GM23338 (cell line): Measurements from ENCODE around the gene PDIA3. TPM values are rescaled to one million over a fixed set of nuclear protein-coding genes. Genes with fewer than 3 reads are reported as not detected.

Source experiments
- ATAC-seq: fragments of 200-7000 bp; cut with Tn5 transposase; 3 replicates; pipeline ENCODE4 v1.9.1; 2020
- DNase-seq: peaks from one replicate; pipeline ENCODE4 v3.0.0-alpha.2; 2015; ENCODE audit warnings: low spot score
- H2AFZ ChIP-seq: fragments of 200-600 bp; sonication (generic); 2 replicates; pipeline ENCODE4 v1.8.0; 2016; ENCODE audit warnings: antibody characterized with exemption, mild to moderate bottlenecking, moderate library complexity
- H3F3A ChIP-seq: fragments of 200-600 bp; sonication (generic); replicated peaks from 2 replicates; pipeline ENCODE4 v1.8.0; 2017; ENCODE audit warnings: antibody characterized with exemption, mixed run types, low read depth
- H3K27ac ChIP-seq: fragments of 200-600 bp; sonication (generic); 2 replicates; pipeline ENCODE4 v1.6.1; 2016; ENCODE audit warnings: low read depth
- H3K27me3 ChIP-seq: fragments of 200-600 bp; sonication (generic); 2 replicates; pipeline ENCODE4 v1.8.0; 2016; ENCODE audit warnings: mild to moderate bottlenecking, mixed run types, moderate library complexity; ENCODE audit not compliant: insufficient read depth
- H3K36me3 ChIP-seq: fragments of 200-600 bp; sonication (generic); 2 replicates; pipeline ENCODE4 v1.8.0; 2016; ENCODE audit warnings: mild to moderate bottlenecking; ENCODE audit not compliant: insufficient read depth
- H3K4me1 ChIP-seq: fragments of 200-600 bp; sonication (generic); 2 replicates; pipeline ENCODE4 v1.8.0; 2016; ENCODE audit warnings: mild to moderate bottlenecking, moderate library complexity; ENCODE audit not compliant: insufficient read depth
- H3K4me2 ChIP-seq: fragments of 200-600 bp; sonication (generic); 2 replicates; pipeline ENCODE4 v1.7.1; 2017; ENCODE audit warnings: mixed run types
- H3K4me3 ChIP-seq: fragments of 200-600 bp; sonication (generic); 2 replicates; pipeline ENCODE4 v1.6.1; 2016; ENCODE audit warnings: mixed run types
- H3K79me2 ChIP-seq: fragments of 200-600 bp; sonication (generic); replicated peaks from 2 replicates; pipeline ENCODE4 v1.8.0; 2017; ENCODE audit warnings: mild to moderate bottlenecking; ENCODE audit not compliant: insufficient read depth
- H3K9me2 ChIP-seq: fragments of 200-600 bp; sonication (generic); 2 replicates; pipeline ENCODE4 v1.8.0; 2017; ENCODE audit not compliant: insufficient read depth
- H4K20me1 ChIP-seq: fragments of 200-600 bp; sonication (generic); replicated peaks from 2 replicates; pipeline ENCODE4 v1.8.0; 2017; ENCODE audit warnings: mild to moderate bottlenecking; ENCODE audit not compliant: insufficient read depth
- H3K27ac Mint-ChIP-seq: 2 replicates; pipeline ENCODE4 v1.8.0; 2020; ENCODE audit warnings: inconsistent platforms, mild to moderate bottlenecking, moderate library complexity, mixed read lengths
- H3K27me3 Mint-ChIP-seq: 3 replicates; pipeline ENCODE4 v1.8.0; 2022; ENCODE audit warnings: low read depth, mild to moderate bottlenecking, moderate library complexity, mixed read lengths, inconsistent platforms; ENCODE audit not compliant: insufficient read depth, poor library complexity
- H3K36me3 Mint-ChIP-seq: 3 replicates; pipeline ENCODE4 v1.8.0; 2021; ENCODE audit warnings: low read depth, mild to moderate bottlenecking, inconsistent platforms, moderate library complexity, mixed read lengths
- H3K4me1 Mint-ChIP-seq: 3 replicates; pipeline ENCODE4 v1.8.0; 2020; ENCODE audit warnings: mild to moderate bottlenecking, inconsistent platforms, mixed read lengths
- H3K4me3 Mint-ChIP-seq: 3 replicates; pipeline ENCODE4 v1.8.0; 2021; ENCODE audit warnings: moderate library complexity, mild to moderate bottlenecking, inconsistent platforms, mixed read lengths
- H3K9me3 Mint-ChIP-seq: 3 replicates; pipeline ENCODE4 v1.8.0; 2020; ENCODE audit warnings: moderate library complexity, mild to moderate bottlenecking, inconsistent platforms, mixed read lengths
- CTCF ChIP-seq, 2 experiments: fragments of 200-600 bp in 1 of 2; sonication (generic) in 1 of 2; conservative IDR thresholded peaks; 2 replicates each; pipeline versions ENCODE4 v1.5.1 to v1.6.1; 2016 to 2017; ENCODE audit warnings: antibody characterized with exemption in 2 of 2, low read depth in 2 of 2, mild to moderate bottlenecking in 2 of 2, moderate library complexity in 1 of 2
- ETS1 ChIP-seq: IDR thresholded peaks from 2 replicates; pipeline ENCODE4 v1.6.1; 2016; ENCODE audit warnings: antibody characterized with exemption
- EZH2 ChIP-seq: fragments of 200-600 bp; sonication (generic); IDR thresholded peaks from one replicate; pipeline ENCODE4 v1.8.0; 2017; ENCODE audit warnings: antibody characterized with exemption, mild to moderate bottlenecking, low read depth; ENCODE audit not compliant: unreplicated experiment
- EZH2phosphoT487 ChIP-seq: fragments of 200-600 bp; sonication (generic); IDR thresholded peaks from one replicate; pipeline ENCODE4 v1.8.1; 2018; ENCODE audit warnings: antibody characterized with exemption; ENCODE audit not compliant: unreplicated experiment
- JUNB ChIP-seq: IDR thresholded peaks from one replicate; pipeline ENCODE4 v1.6.1; 2016; ENCODE audit warnings: antibody characterized with exemption; ENCODE audit not compliant: unreplicated experiment
- NANOG ChIP-seq: IDR thresholded peaks from 2 replicates; pipeline ENCODE4 v1.6.1; 2016; ENCODE audit warnings: antibody characterized with exemption, borderline replicate concordance
- POLR2AphosphoS5 ChIP-seq: IDR thresholded peaks from 2 replicates; pipeline ENCODE4 v1.6.1; 2016; ENCODE audit warnings: antibody characterized with exemption, low read depth
- REST ChIP-seq: IDR thresholded peaks from one replicate; pipeline ENCODE4 v1.6.1; 2018; ENCODE audit warnings: antibody characterized with exemption; ENCODE audit not compliant: unreplicated experiment
- STAT1 ChIP-seq: IDR thresholded peaks from one replicate; pipeline ENCODE4 v1.6.1; 2016; ENCODE audit warnings: antibody characterized with exemption; ENCODE audit not compliant: unreplicated experiment
- ZNF114 ChIP-seq: fragments of 250-450 bp; sonication (Bioruptor Pico); IDR thresholded peaks from 2 replicates; pipeline ENCODE4 v1.5.0; 2020; ENCODE audit warnings: mild to moderate bottlenecking, moderate library complexity
- ZNF331 ChIP-seq: fragments of 250-450 bp; sonication (Bioruptor Pico); IDR thresholded peaks from 2 replicates; pipeline ENCODE4 v1.5.0; 2020; ENCODE audit warnings: low read depth, mild to moderate bottlenecking, moderate library complexity
- polyA plus RNA-seq: library from polyadenylated mRNA; unstranded; fragments of >200 nt; fragmentation: Nextera tagmentation; extraction: Ambion mirVana; gene quantifications from 2 replicates; pipeline ENCODE4 v1.2.1, GENCODE V29; 2016
- total RNA-seq: library from RNA; depleted of rRNA; stranded (reverse); fragments of >200 nt; shearing (Covaris generic); gene quantifications from 2 replicates; pipeline ENCODE4 v1.2.3, GENCODE V29; 2014

The PDIA3 gene
- total and polyA plus RNA-seq, 2 experiments from 2014 or later = 363 to 631 TPM

DNA sequence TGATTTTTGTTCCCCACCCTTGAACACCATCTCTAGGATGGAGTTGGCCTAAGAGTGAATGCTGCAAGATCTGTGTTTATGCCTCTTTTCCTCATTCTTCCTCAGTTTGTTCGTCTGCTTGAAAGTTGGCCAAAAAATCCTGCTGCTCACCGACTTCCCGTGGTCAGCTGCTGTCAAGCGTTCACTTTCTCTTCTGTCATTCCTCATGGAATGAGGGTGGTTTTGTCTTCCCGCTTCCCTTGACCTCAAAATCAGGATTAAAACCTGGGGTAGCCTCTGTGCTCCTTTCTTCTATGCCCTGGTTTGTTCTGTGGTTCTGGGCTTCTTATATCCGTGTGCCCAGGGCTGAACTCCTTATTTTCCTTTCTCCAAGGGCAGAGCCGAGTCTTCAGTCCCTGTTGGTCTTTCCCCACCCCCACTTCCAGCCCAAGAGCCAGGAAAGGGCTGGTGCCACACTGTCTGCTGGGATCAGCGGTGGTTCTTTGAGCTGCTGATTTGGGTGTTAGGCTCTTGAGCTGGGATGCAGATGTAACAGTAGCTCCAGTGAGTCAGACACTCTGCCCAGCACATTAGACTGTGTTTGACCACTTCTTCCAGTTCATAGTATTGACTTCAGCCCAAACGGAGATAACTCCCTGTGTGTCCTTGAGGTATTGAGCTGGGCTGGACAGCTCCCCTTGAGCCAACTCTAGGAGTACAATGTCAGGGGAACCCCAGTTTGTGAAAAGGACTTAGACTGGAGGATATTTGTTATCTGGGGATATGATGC lies 48.2 kb downstream of the PDIA3 start:
- Histone ChIP-seq H3K79me2 (peaks cover 19% of the 10 kb centered on the region), H4K20me1 (peaks cover 19% of the 10 kb centered on the region; the same call in 1 of the 2 replicates), H2AFZ (no peak overlapping the region), H3K4me1 (peaks cover 29% of the 10 kb centered on the region), H3K27ac (peak overlapping the region; percentile 65; the same call in 1 of the 2 replicates), H3K4me2 (peak overlapping the region; percentile 95), H3K4me3 (peak overlapping the region; percentile 100; the same call in 1 of the 2 replicates), H3F3A (peaks cover 29% of the 10 kb centered on the region), H3K9me2 (no peaks in the 10 kb centered on the region), H3K27me3 (no peaks in the 10 kb centered on the region), H3K36me3 (peaks cover 21% of the 10 kb centered on the region)
- H3K4me1 Mint-ChIP-seq = peaks cover 46% of the 10 kb centered on the region
- H3K36me3 Mint-ChIP-seq = peaks cover 65% of the 10 kb centered on the region
- ATAC-seq = no peak
- peak overlapping the region; percentile 66 for H3K27ac Mint-ChIP-seq
- H3K27me3 Mint-ChIP-seq = peaks cover 29% of the 10 kb centered on the region
- no peak for DNase-seq
- H3K4me3 Mint-ChIP-seq = peak overlapping the region; percentile 98
- no peaks in the 10 kb centered on the region for H3K9me3 Mint-ChIP-seq
- TF ChIP-seq EZH2phosphoT487 (no peak), REST (peak; percentile 51)

DNA sequence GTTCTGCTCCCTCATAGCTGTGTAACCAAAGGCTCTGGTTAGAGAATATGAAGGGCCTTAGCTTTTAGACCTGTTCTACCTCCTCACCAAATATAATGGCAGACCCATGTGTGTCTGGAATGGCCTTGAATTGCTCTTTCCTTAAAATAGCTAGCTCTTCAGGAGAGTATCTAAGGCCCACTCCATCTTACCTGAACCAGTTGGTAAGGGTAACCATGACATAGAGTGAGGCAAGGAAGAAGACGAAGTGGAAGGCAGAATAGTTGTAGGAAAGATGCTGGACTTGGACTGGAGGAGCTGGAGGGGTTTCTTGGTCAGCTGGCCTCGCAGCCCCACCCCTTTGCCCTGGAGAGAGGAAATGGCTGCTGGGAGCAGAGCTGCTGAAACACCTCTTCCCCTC lies 49.0 kb downstream of the PDIA3 start:
- Mint-ChIP-seq H3K27me3 (peaks cover 32% of the 10 kb centered on the region), H3K9me3 (no peaks in the 10 kb centered on the region), H3K4me1 (peaks cover 54% of the 10 kb centered on the region), H3K27ac (peak overlapping the region; percentile 79), H3K4me3 (peak overlapping the region; percentile 32; the same call in 1 of the 3 replicates), H3K36me3 (peaks cover 73% of the 10 kb centered on the region)
- Histone ChIP-seq H3K9me2 (no peaks in the 10 kb centered on the region), H3K4me3 (0 out of 2 replicates have a peak overlapping the region, but pooled peaks have one; percentile 13), H4K20me1 (peaks cover 19% of the 10 kb centered on the region; the same call in 1 of the 2 replicates), H3K36me3 (peaks cover 21% of the 10 kb centered on the region), H3K79me2 (peaks cover 19% of the 10 kb centered on the region), H3F3A (peaks cover 35% of the 10 kb centered on the region), H3K27ac (peak overlapping the region; percentile 65), H2AFZ (no peak overlapping the region), H3K4me2 (peak overlapping the region; percentile 68), H3K27me3 (no peaks in the 10 kb centered on the region), H3K4me1 (peaks cover 37% of the 10 kb centered on the region)
- DNase-seq (no peak), ATAC-seq (no peak)
- TF ChIP-seq EZH2phosphoT487 (no peak), ETS1 (no peak), ZNF114 (CRISPR knock-in tag) (no peak), ZNF331 (no peak), STAT1 (no peak), CTCF (conservative IDR thresholded peaks at IDR 0.05; ENCODE audit: low read depth in 2 of 2) (no peak), POLR2AphosphoS5 (no peak), NANOG (no peak), EZH2 (no peak), JUNB (no peak)
